KOPT-K1 (cell line): ENCODE measurements around the gene FRZB.

Experiments
- H3K27ac ChIP-seq: fragments of 200-600 bp; sonication (generic); 2 replicates; pipeline ENCODE4 v1.5.1; 2016; ENCODE audit warnings: antibody characterized with exemption, mild to moderate bottlenecking, low read depth, low read length; ENCODE audit not compliant: poor library complexity, severe bottlenecking
- H3K36me3 ChIP-seq: fragments of 200-600 bp; sonication (generic); 2 replicates; pipeline ENCODE4 v1.5.1; 2017; ENCODE audit warnings: antibody characterized with exemption, mild to moderate bottlenecking, low read length, moderate library complexity; ENCODE audit not compliant: insufficient read depth
- H3K9me3 ChIP-seq: fragments of 200-600 bp; sonication (generic); 2 replicates; pipeline ENCODE4 v1.5.1; 2017; ENCODE audit warnings: antibody characterized with exemption, low read length, mild to moderate bottlenecking; ENCODE audit not compliant: insufficient read depth, poor library complexity, severe bottlenecking

The FRZB gene

DNA sequence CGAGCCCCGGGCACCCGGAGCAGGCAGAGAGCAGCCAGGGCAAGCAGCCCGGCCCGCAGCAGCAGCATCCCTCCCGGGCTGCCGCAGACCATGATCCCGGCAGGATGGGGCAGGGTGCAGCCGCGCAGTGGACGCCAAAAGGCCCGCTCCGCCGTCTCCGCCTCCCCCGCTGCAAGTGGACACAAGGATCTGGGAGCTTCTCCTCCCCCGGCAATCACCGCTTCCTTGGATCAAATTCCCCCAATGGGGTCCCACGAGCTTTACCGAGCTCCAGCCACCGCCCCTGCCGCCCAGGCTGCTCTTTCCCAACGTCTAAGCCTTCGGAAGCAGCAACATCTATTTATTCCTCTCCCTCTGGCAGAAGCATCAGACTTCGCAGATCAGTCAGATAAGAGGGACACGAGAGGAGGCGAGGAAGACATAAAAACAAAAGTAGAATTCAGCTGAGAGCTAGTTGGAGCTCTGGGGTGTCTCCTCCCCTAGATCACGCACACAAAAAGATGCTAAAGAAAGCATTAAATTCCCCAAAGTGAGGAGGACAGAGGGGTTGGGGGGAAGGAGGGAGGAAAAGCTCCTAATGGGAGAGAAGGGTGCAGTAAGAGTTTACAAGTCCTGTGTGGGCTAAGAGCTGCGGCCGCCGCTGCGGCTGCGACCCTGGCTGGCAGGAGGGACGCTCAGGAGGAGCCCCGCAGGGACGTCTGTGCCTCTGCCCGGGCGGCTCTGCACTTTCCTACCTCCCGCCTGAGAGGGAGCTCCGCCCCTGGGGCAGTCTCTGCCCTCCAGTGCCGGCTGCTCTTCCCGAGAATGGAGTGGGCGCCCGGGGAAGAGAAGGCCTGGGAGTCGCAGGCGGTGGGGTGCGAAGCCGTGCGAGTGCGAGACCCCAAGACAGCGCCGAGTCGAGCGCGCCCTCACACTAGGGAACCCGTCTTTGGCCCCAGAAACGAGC, at the start of gene FRZB:
Gene FRZB (minus strand): TSS at position 177 of the 946 bp plus-strand sequence. CDS start 85 bp downstream, at position 92.
- no peaks in the 10 kb centered on the region for H3K9me3 ChIP-seq
- no peak within 1 kb of the TSS for H3K27ac ChIP-seq
- H3K36me3 ChIP-seq: no peaks in the 10 kb centered on the region

GRCh38 chr2:182915369-182916326, 49.2 kb upstream of the FRZB start:
- no peaks in the 10 kb centered on the region for H3K9me3 ChIP-seq
- H3K36me3 ChIP-seq: no peaks in the 10 kb centered on the region
- no peak overlapping the region for H3K27ac ChIP-seq

- Histone ChIP-seq H3K36me3 (no peaks in the 10 kb centered on the region), H3K27ac (no peak overlapping the region), H3K9me3 (no peaks in the 10 kb centered on the region)
Observed at GRCh38 chr2:182914852-182915251, 48.4 kb upstream of the FRZB start.

GRCh38 chr2:182913064-182913463, 46.6 kb upstream of the FRZB start:
- H3K9me3 ChIP-seq: no peaks in the 10 kb centered on the region
- no peaks in the 10 kb centered on the region for H3K36me3 ChIP-seq
- no peak overlapping the region for H3K27ac ChIP-seq

- Histone ChIP-seq H3K27ac (no peak overlapping the region), H3K9me3 (no peaks in the 10 kb centered on the region), H3K36me3 (no peaks in the 10 kb centered on the region)
Observed at GRCh38 chr2:182912518-182912915, 46.1 kb upstream of the FRZB start.

GRCh38 chr2:182911813-182912517, 45.5 kb upstream of the FRZB start:
- Histone ChIP-seq H3K27ac (no peak overlapping the region), H3K36me3 (no peaks in the 10 kb centered on the region), H3K9me3 (no peaks in the 10 kb centered on the region)

DNA sequence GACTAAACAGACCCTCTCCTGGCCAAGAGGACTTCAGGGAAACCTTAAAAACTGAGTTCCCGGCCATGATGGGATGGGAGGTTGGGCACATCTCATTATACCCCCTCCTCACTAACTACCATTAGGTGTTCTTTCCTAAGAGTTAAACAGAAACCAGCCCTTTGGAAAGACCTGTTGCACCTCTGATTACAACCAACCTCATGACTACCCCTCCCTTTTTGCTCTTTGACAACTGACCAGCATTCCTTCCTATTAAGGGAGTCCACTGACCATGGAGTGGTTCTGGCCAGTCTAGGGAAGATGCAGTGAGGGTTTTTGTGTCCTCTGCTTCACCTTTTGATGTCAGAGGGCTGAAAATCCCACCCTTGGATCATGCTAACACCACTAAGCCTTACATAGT, 44.5 kb upstream of the FRZB start:
- H3K9me3 ChIP-seq: no peaks in the 10 kb centered on the region
- H3K27ac ChIP-seq: no peak overlapping the region
- no peaks in the 10 kb centered on the region for H3K36me3 ChIP-seq

- H3K27ac ChIP-seq: no peak overlapping the region
- no peaks in the 10 kb centered on the region for H3K36me3 ChIP-seq
- H3K9me3 ChIP-seq: no peaks in the 10 kb centered on the region
Observed at GRCh38 chr2:182907081-182907830, 40.8 kb upstream of the FRZB start.

- no peaks in the 10 kb centered on the region for H3K36me3 ChIP-seq
- H3K27ac ChIP-seq: no peak overlapping the region
Observed at GRCh38 chr2:182906454-182906853, 40.0 kb upstream of the FRZB start.

DNA sequence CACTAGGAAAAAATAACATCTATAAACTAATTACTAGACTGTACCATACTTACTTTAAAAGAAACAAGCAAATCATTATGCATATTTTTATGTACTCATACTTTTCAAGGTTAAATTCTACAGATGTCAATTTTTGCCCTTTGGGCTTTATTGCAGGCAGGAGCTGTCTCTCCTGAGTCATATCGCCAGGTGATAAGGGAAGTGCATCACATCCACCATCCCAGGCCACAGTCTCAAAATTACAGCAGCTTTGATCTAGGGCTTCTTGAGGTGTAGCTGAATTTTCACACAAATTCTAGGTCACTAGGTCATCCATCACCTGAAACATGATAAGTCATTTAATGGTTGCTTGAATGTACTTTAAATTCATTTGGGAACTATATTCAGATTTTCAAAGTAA, 38.4 kb upstream of the FRZB start:
- no peak overlapping the region for H3K27ac ChIP-seq
- no peaks in the 10 kb centered on the region for H3K36me3 ChIP-seq
- no peaks in the 10 kb centered on the region for H3K9me3 ChIP-seq

More at GRCh38 chr2:182906454-182906853, 40.0 kb upstream of the FRZB start:
- H3K9me3 ChIP-seq: no peaks in the 10 kb centered on the region

GRCh38 chr2:182903566-182903965, 37.1 kb upstream of the FRZB start:
- no peak overlapping the region for H3K27ac ChIP-seq
- H3K36me3 ChIP-seq: no peaks in the 10 kb centered on the region
- no peaks in the 10 kb centered on the region for H3K9me3 ChIP-seq

GRCh38 chr2:182901748-182902147, 35.3 kb upstream of the FRZB start:
- Histone ChIP-seq H3K36me3 (no peaks in the 10 kb centered on the region), H3K27ac (no peak overlapping the region)

GRCh38 chr2:182898718-182899117, 32.3 kb upstream of the FRZB start:
- H3K27ac ChIP-seq: no peak overlapping the region
- no peaks in the 10 kb centered on the region for H3K36me3 ChIP-seq
- peaks cover 5% of the 10 kb centered on the region for H3K9me3 ChIP-seq

More at GRCh38 chr2:182901748-182902147, 35.3 kb upstream of the FRZB start:
- no peaks in the 10 kb centered on the region for H3K9me3 ChIP-seq

DNA sequence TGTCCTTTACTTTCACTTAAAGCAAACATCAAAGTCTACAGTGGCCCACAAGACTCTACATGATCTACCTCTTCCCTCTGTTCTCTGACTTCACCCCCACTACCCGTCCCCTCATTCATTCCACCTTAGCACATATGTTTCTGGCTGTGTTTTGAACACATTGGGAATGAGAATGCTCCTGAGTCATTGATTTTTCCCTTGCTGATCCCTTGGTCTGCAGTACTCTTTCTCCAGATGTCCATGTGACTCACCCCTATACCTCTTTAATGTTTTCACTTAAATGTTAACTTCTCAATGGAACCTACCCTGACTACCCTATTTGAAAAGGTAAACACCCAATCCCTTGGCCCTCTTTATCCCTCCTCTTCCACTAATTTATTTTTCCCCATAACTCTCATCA, 30.7 kb upstream of the FRZB start:
- Histone ChIP-seq H3K9me3 (peaks cover 8% of the 10 kb centered on the region), H3K27ac (no peak overlapping the region), H3K36me3 (no peaks in the 10 kb centered on the region)
